HCEC 1CT (cell line): ENCODE results near the gene MAPKAP1.

Experiments
- DNase-seq: peaks from one replicate; pipeline ENCODE4 v3.0.0-alpha.2; 2017

The MAPKAP1 gene

DNA sequence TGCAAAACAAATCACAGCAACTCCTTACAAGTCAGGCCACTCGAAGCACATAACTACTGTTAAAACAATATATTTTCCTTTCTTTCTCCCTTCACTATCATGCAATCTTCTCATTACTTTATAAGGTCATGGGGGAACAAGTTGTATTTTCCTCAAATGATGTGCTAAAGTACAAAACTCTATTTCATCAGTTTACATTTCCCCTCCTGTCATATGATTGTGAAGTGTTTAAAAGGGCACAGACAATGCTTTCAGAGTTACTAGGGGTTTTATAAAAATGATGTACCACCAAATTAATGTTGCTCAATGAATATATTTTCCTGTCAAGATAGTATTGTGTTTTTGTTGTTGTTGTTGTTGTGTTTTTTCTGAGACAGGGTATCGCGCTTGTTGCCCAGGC lies 34.1 kb downstream of the MAPKAP1 start:
- no peak for DNase-seq

DNA sequence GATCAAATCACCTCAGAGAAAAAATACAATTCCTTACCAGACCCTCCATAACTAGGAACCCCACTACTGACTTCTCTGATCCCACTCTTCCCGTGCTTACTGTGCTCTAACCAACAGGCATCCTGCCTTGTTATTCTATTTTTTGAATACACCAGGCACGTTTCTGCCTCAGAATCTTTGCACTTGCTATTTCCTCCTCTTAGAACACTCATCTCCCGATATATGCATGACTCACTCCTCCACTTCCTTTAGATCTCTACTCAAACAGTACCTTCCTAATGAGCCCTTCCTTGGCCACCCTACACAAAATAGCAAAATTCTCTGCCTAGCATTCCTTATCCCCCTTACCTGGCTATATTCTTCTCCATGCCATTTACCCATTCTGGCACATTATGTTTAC lies 43.9 kb downstream of the MAPKAP1 start:
- DNase-seq = peak; percentile 82

DNA sequence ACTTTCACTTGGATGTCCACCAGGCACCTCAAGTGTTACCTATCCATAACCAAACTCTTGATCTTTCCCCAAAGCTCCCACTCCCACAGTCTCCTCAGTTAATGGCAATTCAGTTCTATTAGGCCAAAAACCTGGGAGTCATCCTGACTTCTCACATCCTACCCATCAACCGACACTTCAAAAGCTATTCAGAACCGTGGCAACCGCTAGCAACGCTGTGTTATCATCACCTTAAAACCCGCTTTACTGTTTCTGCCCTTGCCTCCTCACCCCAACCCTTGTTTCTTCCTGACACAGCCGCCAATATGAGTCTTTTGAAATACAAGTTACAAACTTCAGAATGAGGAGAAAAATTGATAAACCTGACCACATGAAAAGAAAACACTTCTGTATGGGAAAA lies 46.5 kb downstream of the MAPKAP1 start:
- DNase-seq = no peak

DNA sequence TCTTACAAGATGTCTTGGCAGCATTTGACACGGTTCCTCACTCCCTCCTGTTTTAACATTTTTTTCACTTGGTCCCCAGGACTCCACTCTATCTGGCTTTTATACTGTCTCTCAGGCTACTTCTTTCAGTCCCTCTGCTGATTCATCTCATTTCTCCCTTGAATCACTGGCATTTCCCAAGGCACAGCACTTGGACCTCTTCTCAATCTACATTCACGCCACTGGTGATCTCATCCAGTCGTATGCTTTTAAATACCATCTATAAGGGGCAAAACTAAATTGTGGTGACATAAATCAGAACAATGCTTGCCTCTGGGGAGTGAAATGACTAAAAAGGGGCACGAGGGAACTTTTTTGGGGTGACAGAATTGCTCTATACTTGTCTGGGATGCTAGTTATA lies 47.1 kb downstream of the MAPKAP1 start:
- peak; percentile 85 for DNase-seq

DNA sequence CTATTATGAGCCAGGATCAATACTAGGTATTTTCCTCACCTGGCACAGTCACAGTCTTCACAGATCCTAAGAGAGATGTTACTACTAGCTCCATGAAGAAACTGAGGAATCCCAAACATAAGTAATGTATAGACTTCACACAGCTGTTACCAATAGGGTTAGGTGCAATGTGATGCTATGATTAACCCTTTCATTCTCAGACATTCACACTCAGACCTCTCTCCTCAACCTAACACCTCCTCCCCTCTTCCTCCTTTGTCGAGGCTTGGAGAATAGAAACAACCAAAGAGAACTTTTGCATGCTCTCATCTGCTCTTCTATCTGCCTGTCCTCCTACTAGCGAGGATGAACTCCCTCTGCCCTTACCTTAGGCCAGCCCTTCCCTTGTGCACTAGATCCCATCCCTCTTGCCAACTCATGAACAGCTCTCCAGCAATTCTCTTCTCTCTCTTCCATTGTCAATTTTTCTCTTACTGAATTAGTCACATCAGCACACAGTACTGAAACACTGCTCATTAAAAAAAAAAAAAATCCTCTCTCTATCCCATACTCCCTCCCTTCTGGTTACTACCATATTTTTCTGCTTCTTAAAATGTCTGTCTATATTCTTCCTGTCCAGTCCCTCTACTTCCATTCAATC lies 47.7 kb downstream of the MAPKAP1 start:
- peak; percentile 18 for DNase-seq

DNA sequence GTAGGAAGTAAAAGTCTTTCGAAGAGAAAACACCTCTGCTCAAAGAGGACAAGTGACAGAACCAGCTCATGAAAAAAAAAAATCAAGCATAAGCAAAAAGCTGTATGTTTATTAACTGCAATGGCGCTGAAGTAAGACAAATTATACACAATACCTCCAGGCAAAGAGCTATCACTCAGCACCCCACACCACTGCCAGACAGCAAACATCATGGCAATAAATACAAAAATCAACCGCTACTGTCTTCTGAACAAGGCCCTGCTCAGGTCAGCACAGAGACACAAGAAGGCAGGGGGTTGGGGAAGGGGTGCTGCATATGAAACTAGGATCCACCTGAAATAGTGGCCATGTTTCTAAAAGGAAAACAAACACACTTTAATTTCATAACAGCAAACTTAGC lies 50.4 kb downstream of the MAPKAP1 start:
- DNase-seq = no peak

DNA sequence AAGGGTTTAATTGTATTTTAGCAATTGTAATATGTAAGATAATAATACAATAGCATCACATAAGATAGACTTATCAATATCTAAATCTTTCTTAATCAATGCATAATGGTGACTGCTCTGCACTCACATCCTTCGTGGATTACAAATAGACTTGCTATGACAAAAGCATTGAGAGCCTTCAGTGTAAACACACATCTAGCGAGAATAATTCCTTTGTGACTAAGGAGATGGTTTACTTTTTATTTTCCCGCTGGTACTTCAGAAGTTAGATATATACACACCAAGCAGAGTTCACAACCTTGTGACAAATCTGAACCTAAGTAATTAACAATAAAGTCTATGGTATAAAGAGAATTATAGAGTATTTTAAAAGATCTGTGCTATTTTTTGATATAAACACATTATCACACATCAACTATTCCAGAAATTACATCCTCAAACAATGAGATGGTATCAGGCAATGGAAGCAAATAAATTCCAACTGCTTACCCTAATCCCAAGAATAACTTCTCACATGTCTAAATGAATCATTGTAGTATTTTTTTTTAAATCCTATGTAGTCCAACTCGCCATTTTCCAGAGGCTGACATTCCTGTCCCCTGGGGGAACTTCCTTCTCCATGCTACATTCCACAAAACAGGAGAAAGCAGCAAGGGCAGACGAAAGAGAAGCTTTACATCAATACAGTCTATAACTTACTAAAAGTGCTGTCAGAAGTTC lies 51.2 kb downstream of the MAPKAP1 start:
- DNase-seq = peak; percentile 62

DNA sequence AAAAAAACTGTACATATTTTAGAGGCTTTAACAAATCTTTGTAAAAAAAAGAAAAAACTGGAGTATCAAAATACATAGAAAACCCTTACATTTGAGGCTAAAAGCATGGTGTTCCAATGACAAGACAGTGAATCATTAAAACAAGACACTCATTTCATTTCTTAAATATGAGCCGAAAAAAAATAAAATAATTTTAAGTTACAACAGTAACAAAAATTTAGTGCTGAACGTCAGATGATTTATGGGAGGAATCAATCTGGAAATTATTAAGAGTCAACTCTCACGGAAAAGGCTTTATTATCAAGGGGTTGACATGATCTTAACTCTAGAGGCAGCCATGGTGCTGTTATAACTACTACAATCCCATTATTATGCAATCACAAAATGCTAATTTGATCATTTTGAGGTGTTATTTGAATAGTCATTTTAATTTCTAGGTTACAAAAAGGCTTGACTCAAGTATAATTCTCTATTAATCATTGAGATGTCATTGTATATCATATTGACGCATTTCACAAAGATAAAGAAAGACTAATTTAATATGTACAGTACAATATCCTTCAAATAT lies 51.9 kb downstream of the MAPKAP1 start:
- peak; percentile 54 for DNase-seq

DNA sequence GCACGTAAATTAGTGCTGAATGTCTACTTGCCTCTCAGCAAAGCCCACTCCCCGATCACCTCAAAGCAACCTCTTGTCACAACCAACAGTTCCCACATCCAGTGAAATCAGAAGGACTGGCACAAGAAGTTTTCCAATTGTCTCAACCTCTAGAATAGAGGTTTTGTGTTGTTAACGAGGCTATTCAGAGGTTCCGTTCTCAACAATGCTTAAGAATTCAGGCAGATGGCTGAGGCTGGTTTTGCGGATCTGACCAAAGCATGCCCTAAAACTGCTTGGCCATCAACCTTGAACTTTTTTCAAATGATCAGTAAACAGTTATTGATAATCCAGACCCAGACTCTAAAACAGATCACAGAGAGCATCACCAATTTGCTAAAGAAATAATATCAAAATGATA lies 52.9 kb downstream of the MAPKAP1 start:
- DNase-seq = no peak

DNA sequence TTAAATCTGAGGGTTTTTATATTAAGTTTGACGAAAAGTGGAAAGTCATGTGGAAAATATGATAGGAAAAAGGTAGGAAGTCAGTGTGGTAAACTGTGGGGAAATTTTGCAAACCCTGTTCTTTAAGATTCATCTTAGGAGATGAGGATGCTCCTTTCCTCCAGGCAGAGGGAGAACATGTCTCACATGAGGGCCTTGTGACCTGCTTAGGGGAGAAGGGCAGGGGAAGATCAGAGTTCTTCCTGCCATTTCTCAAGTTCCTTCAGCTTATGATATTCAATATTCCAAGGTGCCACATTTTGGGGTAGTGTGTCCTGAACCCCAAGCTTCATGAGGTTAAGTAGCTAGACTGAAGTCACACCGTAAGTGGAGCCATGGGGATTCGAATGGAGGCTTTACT lies 53.7 kb downstream of the MAPKAP1 start:
- DNase-seq = no peak

DNA sequence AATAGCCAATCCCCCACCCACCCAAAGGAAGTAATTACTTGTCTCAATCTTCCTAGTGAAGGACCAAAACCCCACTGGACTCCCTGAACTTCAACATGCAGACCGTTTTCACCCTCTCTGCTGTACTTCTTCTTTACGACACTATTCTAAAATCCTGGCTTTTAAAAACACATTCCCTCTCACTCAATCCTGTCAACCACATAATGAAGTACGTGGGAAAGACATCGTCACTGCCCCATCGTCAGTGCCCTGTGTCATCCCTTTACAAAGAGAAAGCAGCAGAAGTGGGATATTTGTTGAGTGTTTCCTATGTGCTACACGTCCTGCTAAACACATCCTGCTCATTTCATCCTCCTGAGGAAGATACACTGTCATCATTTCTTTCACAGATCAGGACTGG lies 54.2 kb downstream of the MAPKAP1 start:
- DNase-seq = no peak

DNA sequence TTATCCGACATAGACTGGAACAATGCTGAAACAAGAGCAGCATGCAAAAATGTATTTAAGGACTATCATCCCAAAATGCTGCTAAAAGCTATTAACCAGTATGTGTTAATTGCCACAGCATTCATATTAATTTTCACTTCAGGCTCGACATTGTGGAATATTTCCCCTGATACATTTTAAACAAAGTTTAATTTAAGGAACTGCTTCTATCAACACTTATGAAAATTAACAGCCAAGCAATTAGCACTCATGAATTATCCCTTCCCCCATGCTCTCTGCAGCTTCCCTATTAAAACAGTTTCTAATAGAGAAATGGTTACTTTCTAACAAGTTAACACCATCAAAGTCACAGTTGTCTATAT lies 54.8 kb downstream of the MAPKAP1 start:
- DNase-seq = no peak

DNA sequence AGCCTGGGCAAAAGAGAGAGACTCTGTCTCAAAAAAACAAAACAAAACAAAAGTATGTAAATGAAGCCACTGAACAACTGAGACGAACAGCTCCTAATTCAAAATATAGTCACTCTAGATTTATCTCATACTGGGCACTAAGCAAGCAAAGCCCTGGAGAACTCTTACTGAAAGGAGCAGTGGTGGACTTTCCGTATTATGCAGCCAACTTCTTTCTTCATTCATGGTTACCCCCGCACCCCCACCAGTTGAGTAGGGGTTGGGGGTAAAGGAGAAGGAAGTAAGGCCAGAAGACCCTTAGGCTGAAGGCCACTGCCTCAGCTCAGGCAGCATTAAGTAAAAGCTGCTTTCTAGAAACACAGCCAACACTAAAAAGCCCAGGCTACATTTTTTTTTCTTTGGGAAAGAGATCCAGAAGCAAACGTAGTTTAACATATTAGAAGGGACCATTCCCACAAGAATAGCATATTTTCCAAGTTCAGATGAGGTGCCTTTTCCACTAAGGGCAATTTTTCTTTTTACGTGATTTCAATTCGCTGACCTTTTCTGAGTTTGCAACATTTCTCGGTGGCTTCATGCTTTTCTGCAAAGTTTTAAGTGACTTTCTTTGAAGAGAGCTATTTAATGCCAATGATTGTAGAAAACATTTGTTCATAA lies 55.3 kb downstream of the MAPKAP1 start:
- DNase-seq = no peak

DNA sequence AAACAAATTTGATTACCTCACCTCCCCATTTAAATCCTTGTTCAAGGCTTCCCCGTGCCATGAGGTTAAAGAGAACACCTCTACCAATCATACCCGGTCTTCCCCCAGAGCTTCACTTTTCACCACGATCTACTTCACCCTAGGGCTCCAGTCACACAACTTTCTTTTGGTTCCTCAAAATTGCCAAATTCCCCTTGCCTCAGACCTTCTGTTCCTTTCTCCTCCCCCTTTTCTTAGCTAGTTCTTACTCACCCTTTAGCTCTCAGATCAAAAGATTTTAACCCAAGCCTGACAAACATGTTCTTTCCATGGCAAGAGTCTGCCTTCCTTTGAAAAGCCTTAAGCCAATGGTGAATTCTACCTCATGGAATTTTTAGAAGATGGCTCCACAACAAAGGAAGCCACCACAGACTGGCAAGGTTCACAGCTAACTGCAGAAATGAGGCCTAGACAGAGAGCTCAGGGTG lies 56.7 kb downstream of the MAPKAP1 start:
- peak; percentile 85 for DNase-seq

DNA sequence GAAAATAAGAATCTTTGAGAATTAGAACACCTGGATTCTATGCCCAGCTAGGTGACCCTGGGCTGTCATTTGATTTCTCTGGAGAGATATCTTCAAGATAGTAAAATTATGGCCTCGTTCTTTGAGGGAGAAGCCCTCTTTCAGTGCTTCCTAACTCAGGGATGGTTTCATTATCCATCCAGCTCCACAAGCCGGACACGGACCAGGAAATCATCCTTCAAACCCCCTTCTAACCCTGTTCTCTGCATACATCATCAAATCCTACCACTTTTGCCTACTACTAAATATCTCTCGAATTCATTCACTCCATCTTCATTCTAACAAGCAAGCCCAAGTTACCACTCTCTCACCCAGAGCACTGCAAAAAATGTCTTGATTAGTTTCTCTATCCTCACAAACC lies 57.2 kb downstream of the MAPKAP1 start:
- DNase-seq = peak; percentile 10

DNA sequence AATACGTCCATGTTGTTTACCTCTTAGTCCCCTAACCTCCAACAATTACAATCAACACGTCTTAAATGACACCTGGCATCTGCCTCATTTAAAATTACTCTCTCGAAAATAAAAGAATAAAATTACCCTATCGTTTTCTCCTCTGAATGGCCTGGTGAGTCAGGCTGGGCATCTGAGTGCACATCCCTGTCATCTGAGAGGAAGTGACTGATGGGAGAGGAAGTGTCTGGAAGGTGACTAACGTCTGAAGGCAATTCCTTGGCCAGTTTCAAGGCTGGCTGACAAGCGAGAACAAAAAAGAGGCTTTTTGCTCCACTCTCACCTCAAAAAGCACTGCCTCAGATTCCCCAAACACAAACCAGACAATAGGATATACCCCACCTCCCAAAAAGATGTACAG lies 57.7 kb downstream of the MAPKAP1 start:
- peak; percentile 93 for DNase-seq

DNA sequence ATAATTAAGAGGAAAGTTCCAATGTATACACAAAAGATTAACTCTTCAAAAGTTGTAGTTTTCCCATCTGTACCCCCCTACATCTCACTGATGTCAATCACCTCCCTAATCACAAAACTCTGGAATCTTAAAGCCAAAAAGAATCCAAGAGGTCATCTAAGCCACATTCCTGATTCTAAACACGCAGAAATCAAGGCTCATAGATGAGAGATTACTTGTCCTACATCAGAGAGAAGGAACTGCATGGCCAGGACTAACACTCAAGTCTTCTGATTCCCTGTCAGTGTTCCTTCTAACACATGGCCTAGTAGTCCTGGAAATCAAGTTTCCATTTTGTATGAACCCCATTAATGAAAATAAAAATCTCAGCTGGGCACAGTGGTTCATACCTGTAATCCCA lies 58.7 kb downstream of the MAPKAP1 start:
- no peak for DNase-seq

DNA sequence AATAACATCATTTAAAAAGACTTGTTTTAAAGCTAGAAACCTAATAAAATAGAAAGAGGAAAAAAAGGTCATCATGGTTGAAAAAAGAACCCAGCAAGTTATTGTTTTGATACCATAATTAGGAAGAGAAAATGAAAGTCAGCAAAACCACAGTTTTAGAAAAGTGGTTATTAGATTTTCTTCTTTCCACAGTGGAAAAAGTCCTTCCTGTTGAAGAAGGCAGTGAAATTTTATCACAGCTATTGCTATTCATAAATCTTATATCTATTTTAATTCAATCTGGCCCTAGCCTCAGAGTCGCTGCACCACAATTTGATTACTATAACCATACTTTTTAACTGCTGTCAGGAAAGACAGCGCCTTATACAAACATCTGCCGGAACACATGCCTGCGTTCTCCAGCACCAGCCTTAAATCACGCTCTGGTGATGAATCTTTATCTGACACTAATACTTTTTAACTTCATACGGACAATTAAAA lies 60.3 kb downstream of the MAPKAP1 start:
- DNase-seq = peak; percentile 53

DNA sequence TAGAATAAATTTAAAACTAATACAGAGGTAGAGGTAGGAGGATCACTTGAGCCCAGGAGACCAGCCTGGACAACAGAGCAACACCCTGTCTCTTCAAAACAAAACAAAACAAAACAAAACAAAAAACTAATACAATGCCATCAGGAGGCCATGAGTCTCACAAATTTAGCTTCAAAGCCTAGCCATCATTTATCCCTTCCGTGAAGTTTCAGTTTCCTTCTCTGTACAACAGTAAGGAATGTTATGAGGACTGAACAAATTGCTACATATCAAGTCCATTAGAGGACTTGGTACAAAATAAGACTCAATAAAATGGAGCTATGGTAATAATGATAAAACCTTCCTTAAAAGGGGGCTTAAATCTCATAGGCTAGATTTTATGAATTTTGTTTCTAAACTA lies 60.8 kb downstream of the MAPKAP1 start:
- DNase-seq = peak; percentile 11

DNA sequence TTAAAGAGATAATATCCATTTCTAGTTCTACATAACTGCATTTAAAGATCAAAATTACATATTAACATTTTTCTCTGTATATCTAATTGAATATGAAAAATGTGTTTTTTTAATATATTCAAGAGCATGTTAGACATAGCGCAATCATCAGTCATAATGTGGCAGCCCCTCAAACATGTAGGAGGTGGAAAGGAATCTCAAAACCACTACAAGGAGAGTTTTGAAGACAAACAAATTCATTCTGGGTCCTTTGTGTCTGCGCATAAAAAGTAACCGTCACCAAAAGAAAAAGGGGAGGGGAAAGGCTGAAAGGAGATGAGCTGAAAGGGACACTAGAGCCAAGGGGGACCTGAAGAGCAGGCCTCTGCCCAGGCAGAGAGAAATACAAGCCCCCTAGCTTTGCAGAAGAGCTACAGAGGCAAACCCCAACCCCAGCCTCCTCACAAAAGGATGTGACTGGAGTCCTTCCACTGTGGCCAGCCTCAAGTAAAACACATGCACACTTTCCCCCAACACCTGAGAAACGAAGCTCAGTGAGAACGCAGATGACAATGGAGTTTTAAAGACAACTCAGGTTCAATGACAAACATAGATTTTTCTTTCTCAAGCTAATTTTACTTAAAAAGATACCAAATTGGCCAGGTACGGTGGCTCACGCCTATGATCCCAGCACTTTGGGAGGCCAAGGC lies 62.0 kb downstream of the MAPKAP1 start:
- no peak for DNase-seq

DNA sequence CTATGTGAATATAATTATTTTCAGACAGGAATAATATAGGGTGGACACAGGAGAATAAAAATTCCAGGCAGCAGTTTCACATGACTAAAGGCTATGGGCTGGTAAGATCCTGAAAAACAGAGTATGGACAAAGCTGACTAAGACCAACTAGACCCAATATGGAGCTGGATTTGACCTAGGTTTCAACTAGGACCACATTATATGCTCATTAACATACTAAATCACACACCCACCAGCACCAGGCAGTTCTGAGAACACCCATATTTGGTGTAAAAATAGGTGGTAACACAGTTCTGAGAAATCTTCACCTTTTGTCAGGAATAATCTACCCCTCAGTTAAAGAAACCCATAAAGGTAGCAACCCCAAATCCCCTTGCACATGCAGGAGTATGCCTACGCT lies 64.7 kb downstream of the MAPKAP1 start:
- DNase-seq = no peak

DNA sequence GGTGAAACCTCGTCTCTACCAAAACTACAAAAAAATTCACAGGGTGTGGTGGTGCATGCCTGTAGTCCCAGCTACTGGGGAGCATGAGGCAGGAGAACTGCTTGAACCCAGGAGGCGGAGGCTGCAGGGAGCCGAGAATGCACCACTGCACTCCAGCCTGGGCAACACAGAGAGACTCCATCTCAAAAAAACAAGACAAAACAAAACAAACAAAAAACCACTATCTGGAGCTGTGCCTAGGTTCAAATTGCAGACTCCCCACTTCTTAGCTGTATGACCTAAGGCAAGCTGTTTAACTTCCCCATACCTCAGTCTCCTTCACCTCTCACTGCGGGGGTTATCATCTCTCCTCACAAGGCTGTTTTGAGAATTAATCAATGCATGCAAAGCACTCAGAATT lies 68.0 kb downstream of the MAPKAP1 start:
- no peak for DNase-seq
